ENCODE results near the gene NLRP11. TPM values are rescaled to one million over a fixed set of nuclear protein-coding genes. Genes with fewer than 3 reads are reported as not detected.

The NLRP11 gene
- total RNA-seq (not detected), total RNA-seq (0 reads per million in 2 donors)

- no peak within 1 kb of the TSS for H3K4me3 Mint-ChIP-seq
Observed at GRCh38 chr19:55831846-55832245, at the start of gene NLRP11. NLRP11 (minus strand) TSS chr19:55831999; CDS start chr19:55818174, 13,825 bp downstream.

GRCh38 chr19:55877211-55877610, 45.4 kb upstream of the NLRP11 start:
- DNase-seq (no peak), ATAC-seq (no peak)
- H3K4me1 Mint-ChIP-seq, result no peaks in the 10 kb centered on the region
- no peak overlapping the region for H3K27ac Mint-ChIP-seq
- H3K4me3 Mint-ChIP-seq, result no peak overlapping the region
- no peaks in the 10 kb centered on the region for H3K9me3 ChIP-seq (ENCODE audit: control insufficient read depth, low read length, poor library complexity, severe bottlenecking)
- H3K27me3 Mint-ChIP-seq, result no peaks in the 10 kb centered on the region
- H3K36me3 Mint-ChIP-seq (ENCODE audit: low read depth), result no peaks in the 10 kb centered on the region

More at GRCh38 chr19:55831846-55832245, at the start of gene NLRP11:
- DNase-seq (no peak), ATAC-seq (no peak)
- Mint-ChIP-seq H3K27me3 (no peaks in the 10 kb centered on the region), H3K36me3 (ENCODE audit: low read depth) (no peaks in the 10 kb centered on the region), H3K27ac (no peak within 1 kb of the TSS), H3K4me1 (no peaks in the 10 kb centered on the region)
- no peaks in the 10 kb centered on the region for H3K9me3 ChIP-seq (ENCODE audit: control insufficient read depth, low read length, poor library complexity, severe bottlenecking)

- H3K27me3 Mint-ChIP-seq, result no peaks in the 10 kb centered on the region
- ATAC-seq (no peak), DNase-seq (no peak)
- no peaks in the 10 kb centered on the region for H3K36me3 Mint-ChIP-seq (ENCODE audit: low read depth)
- no peaks in the 10 kb centered on the region for H3K4me1 Mint-ChIP-seq
- H3K4me3 Mint-ChIP-seq, result no peak overlapping the region
- H3K9me3 ChIP-seq (ENCODE audit: control insufficient read depth, low read length, poor library complexity, severe bottlenecking), result no peaks in the 10 kb centered on the region
- H3K27ac Mint-ChIP-seq, result no peak overlapping the region
Observed at GRCh38 chr19:55870736-55871135, 38.9 kb upstream of the NLRP11 start.

- Mint-ChIP-seq H3K36me3 (ENCODE audit: low read depth) (no peaks in the 10 kb centered on the region), H3K27me3 (no peaks in the 10 kb centered on the region), H3K4me1 (no peaks in the 10 kb centered on the region), H3K27ac (no peak overlapping the region), H3K4me3 (no peak overlapping the region)
- H3K9me3 ChIP-seq (ENCODE audit: control insufficient read depth, low read length, poor library complexity, severe bottlenecking), result no peaks in the 10 kb centered on the region
- ATAC-seq (no peak), DNase-seq (no peak)
Observed at GRCh38 chr19:55867101-55867500, 35.3 kb upstream of the NLRP11 start.

GRCh38 chr19:55866521-55866920, 34.7 kb upstream of the NLRP11 start:
- H3K4me3 Mint-ChIP-seq, result no peak overlapping the region
- no peak overlapping the region for H3K27ac Mint-ChIP-seq
- ATAC-seq (no peak), DNase-seq (no peak)
- no peaks in the 10 kb centered on the region for H3K36me3 Mint-ChIP-seq (ENCODE audit: low read depth)
- H3K27me3 Mint-ChIP-seq, result no peaks in the 10 kb centered on the region
- H3K4me1 Mint-ChIP-seq, result no peaks in the 10 kb centered on the region
- H3K9me3 ChIP-seq (ENCODE audit: control insufficient read depth, low read length, poor library complexity, severe bottlenecking), result no peaks in the 10 kb centered on the region

GRCh38 chr19:55858969-55859368, 27.2 kb upstream of the NLRP11 start:
- no peaks in the 10 kb centered on the region for H3K36me3 Mint-ChIP-seq (ENCODE audit: low read depth)

GRCh38 chr19:55858401-55858800, 26.6 kb upstream of the NLRP11 start:
- ATAC-seq, result no peak
- no peak for DNase-seq
- Mint-ChIP-seq H3K4me1 (no peaks in the 10 kb centered on the region), H3K27me3 (no peaks in the 10 kb centered on the region), H3K27ac (no peak overlapping the region), H3K36me3 (ENCODE audit: low read depth) (no peaks in the 10 kb centered on the region), H3K4me3 (no peak overlapping the region)
- H3K9me3 ChIP-seq (ENCODE audit: control insufficient read depth, low read length, poor library complexity, severe bottlenecking), result no peaks in the 10 kb centered on the region

More at GRCh38 chr19:55858969-55859368, 27.2 kb upstream of the NLRP11 start:
- no peak overlapping the region for H3K27ac Mint-ChIP-seq
- H3K4me1 Mint-ChIP-seq, result no peaks in the 10 kb centered on the region
- H3K9me3 ChIP-seq (ENCODE audit: control insufficient read depth, low read length, poor library complexity, severe bottlenecking), result no peaks in the 10 kb centered on the region
- no peak for ATAC-seq
- DNase-seq, result no peak
- H3K4me3 Mint-ChIP-seq, result no peak overlapping the region
- no peaks in the 10 kb centered on the region for H3K27me3 Mint-ChIP-seq

GRCh38 chr19:55857974-55858373, 26.2 kb upstream of the NLRP11 start:
- H3K4me1 Mint-ChIP-seq, result no peaks in the 10 kb centered on the region
- no peaks in the 10 kb centered on the region for H3K27me3 Mint-ChIP-seq
- H3K27ac Mint-ChIP-seq, result no peak overlapping the region
- no peaks in the 10 kb centered on the region for H3K9me3 ChIP-seq (ENCODE audit: control insufficient read depth, low read length, poor library complexity, severe bottlenecking)
- H3K36me3 Mint-ChIP-seq (ENCODE audit: low read depth), result no peaks in the 10 kb centered on the region
- DNase-seq (no peak), ATAC-seq (no peak)
- no peak overlapping the region for H3K4me3 Mint-ChIP-seq

GRCh38 chr19:55857149-55857548, 25.4 kb upstream of the NLRP11 start:
- no peaks in the 10 kb centered on the region for H3K36me3 Mint-ChIP-seq (ENCODE audit: low read depth)
- no peak for ATAC-seq

GRCh38 chr19:55855160-55855559, 23.4 kb upstream of the NLRP11 start:
- no peak for ATAC-seq

More at GRCh38 chr19:55857149-55857548, 25.4 kb upstream of the NLRP11 start:
- Mint-ChIP-seq H3K4me1 (no peaks in the 10 kb centered on the region), H3K4me3 (no peak overlapping the region), H3K27me3 (no peaks in the 10 kb centered on the region), H3K27ac (no peak overlapping the region)
- H3K9me3 ChIP-seq (ENCODE audit: control insufficient read depth, low read length, poor library complexity, severe bottlenecking), result no peaks in the 10 kb centered on the region
- no peak for DNase-seq

GRCh38 chr19:55838906-55839305, 7.1 kb upstream of the NLRP11 start:
- Mint-ChIP-seq H3K4me3 (no peak overlapping the region), H3K4me1 (no peaks in the 10 kb centered on the region), H3K27me3 (no peaks in the 10 kb centered on the region), H3K27ac (no peak overlapping the region), H3K36me3 (ENCODE audit: low read depth) (no peaks in the 10 kb centered on the region)
- H3K9me3 ChIP-seq (ENCODE audit: control insufficient read depth, low read length, poor library complexity, severe bottlenecking), result no peaks in the 10 kb centered on the region
- no peak for ATAC-seq
- DNase-seq, result no peak

More at GRCh38 chr19:55855160-55855559, 23.4 kb upstream of the NLRP11 start:
- no peak overlapping the region for H3K4me3 Mint-ChIP-seq
- no peak overlapping the region for H3K27ac Mint-ChIP-seq
- no peaks in the 10 kb centered on the region for H3K36me3 Mint-ChIP-seq (ENCODE audit: low read depth)
- H3K27me3 Mint-ChIP-seq, result no peaks in the 10 kb centered on the region
- DNase-seq, result no peak
- no peaks in the 10 kb centered on the region for H3K9me3 ChIP-seq (ENCODE audit: control insufficient read depth, low read length, poor library complexity, severe bottlenecking)
- H3K4me1 Mint-ChIP-seq, result no peaks in the 10 kb centered on the region

GRCh38 chr19:55838251-55838650, 6.5 kb upstream of the NLRP11 start:
- H3K9me3 ChIP-seq (ENCODE audit: control insufficient read depth, low read length, poor library complexity, severe bottlenecking), result no peaks in the 10 kb centered on the region
- ATAC-seq (no peak), DNase-seq (no peak)
- no peaks in the 10 kb centered on the region for H3K36me3 Mint-ChIP-seq (ENCODE audit: low read depth)
- no peak overlapping the region for H3K27ac Mint-ChIP-seq
- H3K4me1 Mint-ChIP-seq, result no peaks in the 10 kb centered on the region
- no peak overlapping the region for H3K4me3 Mint-ChIP-seq
- H3K27me3 Mint-ChIP-seq, result no peaks in the 10 kb centered on the region

- DNase-seq, result no peak
Observed at GRCh38 chr19:55836340-55836739, 4.5 kb upstream of the NLRP11 start, which contains the start of gene NLRP4. NLRP4 (plus strand) TSS chr19:55836540; CDS start chr19:55852081, 15,541 bp downstream.

GRCh38 chr19:55832676-55833075, 877 bp upstream of the NLRP11 start:
- Mint-ChIP-seq H3K4me1 (no peaks in the 10 kb centered on the region), H3K27me3 (no peaks in the 10 kb centered on the region), H3K36me3 (ENCODE audit: low read depth) (no peaks in the 10 kb centered on the region), H3K27ac (no peak overlapping the region), H3K4me3 (no peak overlapping the region)
- ATAC-seq, result no peak
- no peak for DNase-seq
- no peaks in the 10 kb centered on the region for H3K9me3 ChIP-seq (ENCODE audit: control insufficient read depth, low read length, poor library complexity, severe bottlenecking)

More at GRCh38 chr19:55836340-55836739, 4.5 kb upstream of the NLRP11 start, which contains the start of gene NLRP4:
- H3K4me3 Mint-ChIP-seq, result no peak within 1 kb of the TSS
- no peaks in the 10 kb centered on the region for H3K4me1 Mint-ChIP-seq
- no peak for ATAC-seq
- H3K36me3 Mint-ChIP-seq (ENCODE audit: low read depth), result no peaks in the 10 kb centered on the region
- H3K27me3 Mint-ChIP-seq, result no peaks in the 10 kb centered on the region
- no peaks in the 10 kb centered on the region for H3K9me3 ChIP-seq (ENCODE audit: control insufficient read depth, low read length, poor library complexity, severe bottlenecking)
- no peak within 1 kb of the TSS for H3K27ac Mint-ChIP-seq
